ENCODE results near the gene DIAPH2.

Gene DIAPH2

DNA sequence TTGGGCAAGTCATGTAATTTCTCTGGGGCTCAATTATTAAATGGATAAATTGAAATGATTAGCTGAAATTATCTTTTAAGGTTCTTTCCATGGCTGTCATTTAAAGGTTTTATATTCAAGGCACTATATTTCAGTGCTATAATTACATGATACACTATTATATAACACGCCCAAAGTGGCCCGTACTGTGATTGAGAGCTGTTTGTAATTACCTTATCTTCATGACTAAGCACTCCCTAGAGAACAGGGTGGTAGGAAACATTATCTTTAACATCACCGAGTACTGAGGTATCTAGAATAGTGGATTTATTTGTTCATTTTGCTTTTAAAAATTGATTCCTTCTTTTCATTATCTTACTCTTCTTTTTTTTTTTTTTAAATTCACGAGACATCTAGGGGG lies 79.0 kb downstream of the DIAPH2 start:
- no peak for DNase-seq (ENCODE audit: low read depth)
- H3K4me3 ChIP-seq (replicated peaks; ENCODE audit: low read depth, low read length), result no peak overlapping the region
- TF ChIP-seq, protein P1, sequence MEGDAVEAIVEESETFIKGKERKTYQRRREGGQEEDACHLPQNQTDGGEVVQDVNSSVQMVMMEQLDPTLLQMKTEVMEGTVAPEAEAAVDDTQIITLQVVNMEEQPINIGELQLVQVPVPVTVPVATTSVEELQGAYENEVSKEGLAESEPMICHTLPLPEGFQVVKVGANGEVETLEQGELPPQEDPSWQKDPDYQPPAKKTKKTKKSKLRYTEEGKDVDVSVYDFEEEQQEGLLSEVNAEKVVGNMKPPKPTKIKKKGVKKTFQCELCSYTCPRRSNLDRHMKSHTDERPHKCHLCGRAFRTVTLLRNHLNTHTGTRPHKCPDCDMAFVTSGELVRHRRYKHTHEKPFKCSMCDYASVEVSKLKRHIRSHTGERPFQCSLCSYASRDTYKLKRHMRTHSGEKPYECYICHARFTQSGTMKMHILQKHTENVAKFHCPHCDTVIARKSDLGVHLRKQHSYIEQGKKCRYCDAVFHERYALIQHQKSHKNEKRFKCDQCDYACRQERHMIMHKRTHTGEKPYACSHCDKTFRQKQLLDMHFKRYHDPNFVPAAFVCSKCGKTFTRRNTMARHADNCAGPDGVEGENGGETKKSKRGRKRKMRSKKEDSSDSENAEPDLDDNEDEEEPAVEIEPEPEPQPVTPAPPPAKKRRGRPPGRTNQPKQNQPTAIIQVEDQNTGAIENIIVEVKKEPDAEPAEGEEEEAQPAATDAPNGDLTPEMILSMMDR (IDR thresholded peaks at IDR 0.05; ENCODE audit: low read length, missing control alignments), result no peak

DNA sequence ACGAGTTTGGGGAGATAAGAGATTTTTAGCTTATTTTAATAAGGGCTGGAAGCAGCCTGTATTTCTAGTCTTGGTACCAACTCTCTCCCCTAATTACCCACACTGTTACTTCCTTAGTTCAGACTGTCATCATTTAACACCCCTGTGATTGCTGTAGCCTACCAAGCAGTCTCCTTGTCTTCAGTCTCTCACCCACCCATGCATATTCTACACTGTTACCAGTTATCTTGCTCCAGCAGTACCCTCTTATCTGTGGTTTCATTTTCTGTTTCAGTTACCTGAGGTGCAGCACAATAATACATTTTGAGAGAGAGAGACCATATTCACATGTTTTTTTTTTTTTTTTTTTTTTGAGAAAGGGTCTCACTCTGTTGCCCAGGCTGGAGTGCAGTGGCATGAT lies 80.2 kb downstream of the DIAPH2 start:
- TF ChIP-seq, protein P1 (IDR thresholded peaks at IDR 0.05; ENCODE audit: low read length, missing control alignments), result no peak

DNA sequence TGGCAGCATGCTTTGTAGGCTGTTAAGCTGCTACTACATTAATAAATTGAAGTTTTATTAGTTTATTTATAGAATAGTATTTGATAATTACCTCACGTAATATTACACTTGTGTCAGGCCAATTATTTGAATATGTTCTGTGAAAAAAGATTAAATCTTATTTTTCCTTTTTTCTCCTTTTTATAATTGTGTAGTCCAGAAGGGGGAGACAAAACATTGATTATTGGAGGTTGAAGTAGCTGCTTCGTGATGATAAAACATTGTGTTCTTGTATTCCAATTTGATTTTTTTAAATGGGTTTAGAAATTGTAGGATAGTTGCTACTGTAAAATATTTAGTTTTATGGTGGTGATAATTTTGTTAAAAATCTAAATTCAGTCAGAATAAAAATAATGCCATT lies 85.7 kb downstream of the DIAPH2 start:
- TF ChIP-seq, protein P1 (IDR thresholded peaks at IDR 0.05; ENCODE audit: low read length, missing control alignments), result peak; percentile 35
- peak; percentile 46 for DNase-seq (ENCODE audit: low read depth)
- no peak overlapping the region for H3K4me3 ChIP-seq (replicated peaks; ENCODE audit: low read depth, low read length)

More for the DNA sequence above, 80.2 kb downstream of the DIAPH2 start:
- no peak for DNase-seq (ENCODE audit: low read depth)
- no peak overlapping the region for H3K4me3 ChIP-seq (replicated peaks; ENCODE audit: low read depth, low read length)

DNA sequence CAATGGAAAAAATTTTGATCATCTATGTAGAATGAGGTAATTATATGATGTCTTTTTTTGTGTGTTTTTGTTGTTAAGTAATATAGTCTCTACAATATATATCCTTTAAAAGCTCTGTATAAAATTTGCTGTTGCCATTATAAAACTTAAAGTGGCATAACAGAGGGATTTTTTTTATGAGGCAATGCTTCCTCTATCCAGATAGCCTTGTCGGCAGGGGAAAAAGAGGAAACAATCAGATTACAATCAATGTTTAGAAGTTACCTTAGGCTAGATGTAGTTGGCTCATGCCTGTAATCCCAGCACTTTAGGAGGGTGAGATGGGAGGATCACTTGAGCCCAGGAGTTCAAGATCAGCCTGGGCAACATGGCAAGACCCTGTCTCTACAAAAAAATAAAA lies 86.8 kb downstream of the DIAPH2 start:
- H3K4me3 ChIP-seq (replicated peaks; ENCODE audit: low read depth, low read length), result no peak overlapping the region
- no peak for DNase-seq (ENCODE audit: low read depth)
- TF ChIP-seq, protein P1 (IDR thresholded peaks at IDR 0.05; ENCODE audit: low read length, missing control alignments), result no peak

DNA sequence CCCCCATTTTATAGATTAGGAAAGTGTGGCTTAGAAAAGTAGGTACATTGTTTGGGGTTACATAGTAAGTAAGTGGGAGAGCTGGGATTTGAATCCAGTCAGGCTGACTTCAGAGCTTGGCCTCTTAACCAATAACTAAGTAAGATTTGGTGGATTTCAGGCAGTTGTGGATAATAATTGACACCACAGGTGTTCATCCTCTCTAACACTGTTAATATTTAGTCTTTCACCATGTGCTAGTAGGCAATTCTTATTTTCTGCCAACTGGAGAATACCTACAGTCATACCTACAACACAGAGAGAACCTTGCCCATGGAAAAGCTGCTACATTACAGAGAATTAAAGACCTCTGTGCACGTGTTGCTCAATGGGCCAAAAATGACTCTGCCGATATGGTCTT lies 89.5 kb downstream of the DIAPH2 start:
- TF ChIP-seq, protein P1 (IDR thresholded peaks at IDR 0.05; ENCODE audit: low read length, missing control alignments), result no peak
- no peak overlapping the region for H3K4me3 ChIP-seq (replicated peaks; ENCODE audit: low read depth, low read length)
- no peak for DNase-seq (ENCODE audit: low read depth)

DNA sequence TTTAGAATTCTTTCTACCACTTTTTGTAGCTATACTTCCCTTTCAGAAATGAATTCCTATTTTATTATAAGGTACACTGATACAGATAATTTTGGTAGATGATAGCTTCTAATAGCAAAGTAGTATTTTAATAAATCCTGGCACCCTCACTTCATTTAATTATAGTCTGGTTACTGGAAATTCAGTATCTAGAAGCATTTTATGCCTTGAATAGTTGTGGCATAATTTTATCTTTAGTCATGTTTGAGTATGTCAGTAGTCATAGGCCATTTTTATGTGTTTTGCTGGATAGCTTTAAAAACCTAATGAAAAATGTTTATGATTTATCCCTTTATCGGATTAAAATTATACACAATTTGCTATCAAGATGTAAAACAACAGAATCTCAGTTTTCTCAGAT lies 92.3 kb downstream of the DIAPH2 start:
- TF ChIP-seq, protein P1 (IDR thresholded peaks at IDR 0.05; ENCODE audit: low read length, missing control alignments), result no peak
- H3K4me3 ChIP-seq (replicated peaks; ENCODE audit: low read depth, low read length), result no peak overlapping the region
- DNase-seq (ENCODE audit: low read depth), result peak; percentile 8

DNA sequence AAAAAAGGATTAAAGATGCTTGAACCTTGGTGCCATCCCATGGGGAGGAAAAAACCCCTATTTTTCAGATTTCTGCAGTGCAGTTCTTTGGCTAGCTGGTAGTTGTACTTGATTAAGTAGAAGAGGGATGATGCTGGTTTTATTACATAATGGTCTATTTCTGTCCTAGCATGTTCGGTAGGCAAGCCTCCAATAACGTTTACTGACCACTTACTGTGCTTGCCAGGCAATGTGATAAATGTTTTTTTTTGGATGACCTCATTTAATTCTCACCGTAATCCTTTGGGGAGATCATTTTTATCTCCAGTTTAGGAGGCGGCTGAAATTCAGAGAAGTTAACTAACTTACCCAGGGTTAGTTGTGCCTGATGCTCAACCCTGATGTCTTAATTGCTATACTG lies 106.9 kb downstream of the DIAPH2 start:
- DNase-seq (ENCODE audit: low read depth), result peak; percentile 58

More for the DNA sequence above, 106.9 kb downstream of the DIAPH2 start:
- TF ChIP-seq, protein P1 (IDR thresholded peaks at IDR 0.05; ENCODE audit: low read length, missing control alignments), result no peak
- H3K4me3 ChIP-seq (replicated peaks; ENCODE audit: low read depth, low read length), result no peak overlapping the region

Measured in fibroblast of pulmonary artery (primary cell).